Ectodermal cell (in vitro differentiated cells): ENCODE measurements around the gene ST3GAL5.
"Not testable (repeated sequence)": the region's sequence is repeated elsewhere in the genome, so short reads cannot be mapped to it uniquely, and the experiment has no call there.

ENCODE experiments used
- H3K27ac ChIP-seq: 2 replicates; pipeline ENCODE4 v1.7.0; 2013; ENCODE audit warnings: mild to moderate bottlenecking, low read depth, low read length; ENCODE audit not compliant: insufficient read depth, poor library complexity, severe bottlenecking
- H3K27me3 ChIP-seq: 2 replicates; pipeline ENCODE4 v1.7.0; 2013; ENCODE audit warnings: mild to moderate bottlenecking, low read length; ENCODE audit not compliant: insufficient read depth, control insufficient read depth, poor library complexity, severe bottlenecking
- H3K36me3 ChIP-seq: one replicate; pipeline ENCODE4 v1.7.0; 2013; ENCODE audit warnings: low read length; ENCODE audit not compliant: control insufficient read depth, insufficient read depth
- H3K4me1 ChIP-seq: one replicate; pipeline ENCODE4 v1.7.0; 2013; ENCODE audit warnings: low read length; ENCODE audit not compliant: control insufficient read depth, insufficient read depth
- H3K4me3 ChIP-seq: 2 replicates; pipeline ENCODE4 v1.7.0; 2013; ENCODE audit warnings: low read depth, low read length, control low read depth; ENCODE audit not compliant: insufficient read depth
- H3K9me3 ChIP-seq: 2 replicates; pipeline ENCODE4 v1.7.0; 2013; ENCODE audit warnings: mild to moderate bottlenecking, low read length, moderate library complexity; ENCODE audit not compliant: control insufficient read depth
- WGBS, 2 experiments: methylation state at CpG; one replicate each; pipeline ENCODE4 v1.1.7; 2013; ENCODE audit warnings: missing lambda C conversion rate in 2 of 2; 5-methylcytosine and 5-hydroxymethylcytosine counted together

The ST3GAL5 gene

GRCh38 chr2:85894554-85895278 is 5.9 kb upstream of the ST3GAL5 start:
- 94 to 95% methylated on average over 6 of the region's 6 CpGs for WGBS, 2 experiments
- H3K36me3 ChIP-seq, H3K27ac ChIP-seq, H3K9me3 ChIP-seq, H3K4me3 ChIP-seq, H3K27me3 ChIP-seq: not testable (repeated sequence)
- peaks cover 12% of the 10 kb centered on the region for H3K4me1 ChIP-seq

GRCh38 chr2:85893428-85894258 is 4.9 kb upstream of the ST3GAL5 start:
- 71 to 77% methylated on average over 9 of the region's 9 CpGs for WGBS, 2 experiments
- H3K27ac ChIP-seq: no peak overlapping the region

GRCh38 chr2:85892216-85892944 is 3.6 kb upstream of the ST3GAL5 start:
- H3K36me3 ChIP-seq: no peaks in the 10 kb centered on the region
- H3K27ac ChIP-seq: no peak overlapping the region
- no peak overlapping the region for H3K4me3 ChIP-seq
- H3K27me3 ChIP-seq: peaks cover 19% of the 10 kb centered on the region
- WGBS, 2 experiments: 96 to 97% methylated on average over 5 of the region's 5 CpGs
- peaks cover 20% of the 10 kb centered on the region for H3K4me1 ChIP-seq
- H3K9me3 ChIP-seq: no peaks in the 10 kb centered on the region

More at GRCh38 chr2:85893428-85894258, 4.9 kb upstream of the ST3GAL5 start:
- Histone ChIP-seq H3K4me3 (no peak overlapping the region), H3K27me3 (peaks cover 6% of the 10 kb centered on the region), H3K36me3 (no peaks in the 10 kb centered on the region), H3K4me1 (peaks cover 15% of the 10 kb centered on the region), H3K9me3 (no peaks in the 10 kb centered on the region)

- H3K27me3 ChIP-seq: peaks cover 23% of the 10 kb centered on the region
- H3K4me3 ChIP-seq: no peak overlapping the region
- H3K4me1 ChIP-seq: peaks cover 20% of the 10 kb centered on the region
- H3K36me3 ChIP-seq: no peaks in the 10 kb centered on the region
- 88 to 95% methylated on average over 3 to 5 of the region's 5 CpGs for WGBS, 2 experiments
- H3K9me3 ChIP-seq: no peaks in the 10 kb centered on the region
- no peak overlapping the region for H3K27ac ChIP-seq
Observed at GRCh38 chr2:85890522-85891176, 1.9 kb upstream of the ST3GAL5 start.

- H3K36me3 ChIP-seq: no peaks in the 10 kb centered on the region
- H3K9me3 ChIP-seq: no peaks in the 10 kb centered on the region
- peak overlapping the region; percentile 66 for H3K27ac ChIP-seq
- H3K27me3 ChIP-seq: peaks cover 23% of the 10 kb centered on the region
- H3K4me3 ChIP-seq: peak overlapping the region; percentile 76
- H3K4me1 ChIP-seq: peaks cover 20% of the 10 kb centered on the region
- WGBS, 2 experiments: 68 to 70% methylated on average over 22 of the region's 22 CpGs
Observed at GRCh38 chr2:85889627-85890281, 964 bp upstream of the ST3GAL5 start.

GRCh38 chr2:85888020-85888683 is 638 bp downstream of the ST3GAL5 start:
- no peaks in the 10 kb centered on the region for H3K36me3 ChIP-seq

GRCh38 chr2:85887566-85888019 is 1.2 kb downstream of the ST3GAL5 start:
- Histone ChIP-seq H3K27ac (no peak overlapping the region), H3K27me3 (peaks cover 23% of the 10 kb centered on the region), H3K9me3 (no peaks in the 10 kb centered on the region), H3K4me3 (peak overlapping the region; percentile 76), H3K36me3 (no peaks in the 10 kb centered on the region), H3K4me1 (peaks cover 13% of the 10 kb centered on the region)
- WGBS, 2 experiments: 47 to 52% methylated on average over 10 of the region's 10 CpGs

More at GRCh38 chr2:85888020-85888683, 638 bp downstream of the ST3GAL5 start:
- peak overlapping the region; percentile 76 for H3K4me3 ChIP-seq
- WGBS, 2 experiments: 8% methylated on average over 47 of the region's 47 CpGs
- no peaks in the 10 kb centered on the region for H3K9me3 ChIP-seq
- H3K27ac ChIP-seq: no peak overlapping the region
- H3K4me1 ChIP-seq: peaks cover 15% of the 10 kb centered on the region
- H3K27me3 ChIP-seq: peaks cover 23% of the 10 kb centered on the region

- WGBS, 2 experiments: 81 to 82% methylated on average over 11 of the region's 11 CpGs
- Histone ChIP-seq H3K27ac (no peak overlapping the region), H3K27me3 (peaks cover 23% of the 10 kb centered on the region), H3K4me3 (no peak overlapping the region), H3K4me1 (peaks cover 13% of the 10 kb centered on the region), H3K36me3 (no peaks in the 10 kb centered on the region), H3K9me3 (no peaks in the 10 kb centered on the region)
Observed at GRCh38 chr2:85886590-85886989, 2.2 kb downstream of the ST3GAL5 start.

- peaks cover 13% of the 10 kb centered on the region for H3K4me1 ChIP-seq
- no peak overlapping the region for H3K27ac ChIP-seq
- H3K9me3 ChIP-seq: no peaks in the 10 kb centered on the region
- WGBS, 2 experiments: 82 to 85% methylated on average over 8 of the region's 8 CpGs
- H3K4me3 ChIP-seq: no peak overlapping the region
- peaks cover 23% of the 10 kb centered on the region for H3K27me3 ChIP-seq
- no peaks in the 10 kb centered on the region for H3K36me3 ChIP-seq
Observed at GRCh38 chr2:85886141-85886540, 2.6 kb downstream of the ST3GAL5 start.
